VCaP (cell line): Measurements from ENCODE around the gene CCDC6.

Source experiments
- H3K27ac ChIP-seq: fragments of 450-650 bp; 2 replicates; pipeline ENCODE4 v1.5.1; 2017
- CTCF ChIP-seq: fragments of 450-650 bp; conservative IDR thresholded peaks from 2 replicates; pipeline ENCODE4 v1.5.1; 2017; ENCODE audit warnings: mild to moderate bottlenecking, moderate library complexity

Gene CCDC6

GRCh38 chr10:59781511-59781910 lies 124.8 kb downstream of the CCDC6 start:
- H3K27ac ChIP-seq: no peak overlapping the region
- TF ChIP-seq CTCF: no peak

DNA sequence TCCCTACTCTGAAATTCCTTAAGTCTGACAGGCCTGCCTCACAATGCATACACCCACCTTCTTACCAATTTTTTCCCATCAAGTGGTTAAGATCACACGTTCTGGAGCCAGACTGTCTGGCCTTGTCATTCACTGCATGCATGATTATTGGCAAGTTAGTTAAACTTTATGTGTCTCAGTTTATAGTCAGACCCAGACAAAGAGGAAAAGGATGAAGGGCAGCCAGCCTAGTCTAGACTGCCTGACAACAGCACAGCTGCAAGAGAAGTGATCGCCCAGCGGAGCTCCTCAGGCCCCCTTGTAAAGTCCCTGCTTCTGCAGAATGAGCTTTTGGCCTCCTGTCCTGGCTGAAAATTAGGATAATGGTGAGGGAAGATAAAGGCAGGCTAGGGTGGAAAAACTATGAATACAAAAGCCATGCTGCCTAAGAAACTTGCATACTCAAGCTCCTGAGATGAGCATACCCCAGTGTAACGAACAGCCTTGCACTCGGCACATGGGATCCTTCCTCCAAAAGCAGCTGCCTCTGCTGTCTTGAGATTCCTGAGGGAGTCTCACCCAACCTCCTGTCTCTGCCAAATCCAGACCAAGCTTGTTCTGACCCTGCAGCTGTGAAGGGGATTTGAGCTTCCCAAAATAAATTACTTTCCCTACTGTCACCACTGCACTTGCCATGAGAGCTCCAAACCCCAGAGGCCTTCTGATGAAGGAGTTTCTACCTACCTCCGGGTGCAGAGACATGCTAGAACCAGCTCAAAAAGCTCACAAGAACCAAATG lies 126.4 kb downstream of the CCDC6 start:
- TF ChIP-seq CTCF: no peak

GRCh38 chr10:59774451-59774850 lies 131.9 kb downstream of the CCDC6 start:
- H3K27ac ChIP-seq: no peak overlapping the region
- no peak for TF ChIP-seq CTCF

More for the DNA sequence above, 126.4 kb downstream of the CCDC6 start:
- no peak overlapping the region for H3K27ac ChIP-seq

- no peak for TF ChIP-seq CTCF
- no peak overlapping the region for H3K27ac ChIP-seq
Measured at GRCh38 chr10:59773088-59773487, 133.3 kb downstream of the CCDC6 start.

DNA sequence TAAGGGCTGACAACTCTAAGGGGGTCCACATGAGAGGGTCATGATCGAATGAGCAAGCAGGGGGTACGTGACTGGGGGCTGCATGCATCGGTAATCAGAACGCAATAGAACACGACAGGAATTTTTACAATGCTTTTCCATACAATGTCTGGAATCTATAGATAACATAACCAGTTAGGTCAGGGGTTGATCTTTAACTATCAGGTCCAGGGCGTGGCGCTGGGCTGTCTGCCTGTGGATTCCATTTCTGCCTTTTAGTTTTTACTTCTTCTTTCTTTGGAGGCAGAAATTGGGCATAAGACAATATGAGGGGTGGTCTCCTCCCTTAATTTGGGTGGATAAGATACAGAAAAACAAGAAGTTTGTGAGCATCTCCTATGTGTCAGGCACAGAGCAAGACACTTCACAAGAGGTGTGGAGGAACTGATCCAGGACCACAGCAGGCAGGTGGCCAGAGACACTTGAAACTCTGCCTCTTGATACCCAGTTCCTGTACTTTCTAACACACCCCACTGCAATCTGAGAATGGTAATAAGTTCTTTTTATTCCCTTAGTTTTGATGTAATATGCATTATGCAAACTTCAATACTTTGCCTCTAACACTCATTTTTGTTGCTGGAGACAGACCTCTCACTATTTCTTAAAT lies 135.1 kb downstream of the CCDC6 start:
- H3K27ac ChIP-seq: no peak overlapping the region
- no peak for TF ChIP-seq CTCF

GRCh38 chr10:59770689-59771088 lies 135.7 kb downstream of the CCDC6 start:
- TF ChIP-seq CTCF: no peak
- no peak overlapping the region for H3K27ac ChIP-seq

GRCh38 chr10:59762505-59762904 lies 143.9 kb downstream of the CCDC6 start:
- H3K27ac ChIP-seq: no peak overlapping the region
- TF ChIP-seq CTCF: no peak
